ENCODE measurements around the gene MPHOSPH8.
"Not testable (repeated sequence)": the region's sequence is repeated elsewhere in the genome, so short reads cannot be mapped to it uniquely, and the experiment has no call there.

Gene MPHOSPH8

GRCh38 chr13:19680751-19681150, 47.3 kb downstream of the MPHOSPH8 start:
- Mint-ChIP-seq H3K27me3 (ENCODE audit: low read depth) (no peaks in the 10 kb centered on the region), H3K36me3 (ENCODE audit: low read depth) (peaks cover 34% of the 10 kb centered on the region), H3K4me3 (no peak overlapping the region), H3K27ac (no peak overlapping the region), H3K4me1 (peaks cover 11% of the 10 kb centered on the region), H3K9me3 (no peaks in the 10 kb centered on the region)
- no peak for TF ChIP-seq CTCF (IDR thresholded peaks at IDR 0.05; ENCODE audit: unreplicated experiment in 3 of 3)

- Mint-ChIP-seq H3K27me3 (ENCODE audit: low read depth) (no peaks in the 10 kb centered on the region), H3K27ac (no peak overlapping the region), H3K4me3 (no peak overlapping the region), H3K4me1 (peaks cover 11% of the 10 kb centered on the region), H3K36me3 (ENCODE audit: low read depth) (peaks cover 26% of the 10 kb centered on the region), H3K9me3 (no peaks in the 10 kb centered on the region)
- no peak for TF ChIP-seq CTCF (IDR thresholded peaks at IDR 0.05; ENCODE audit: unreplicated experiment in 3 of 3)
These were observed 48.1 kb downstream of the MPHOSPH8 start for GRCh38 chr13:19681517-19681916.

DNA sequence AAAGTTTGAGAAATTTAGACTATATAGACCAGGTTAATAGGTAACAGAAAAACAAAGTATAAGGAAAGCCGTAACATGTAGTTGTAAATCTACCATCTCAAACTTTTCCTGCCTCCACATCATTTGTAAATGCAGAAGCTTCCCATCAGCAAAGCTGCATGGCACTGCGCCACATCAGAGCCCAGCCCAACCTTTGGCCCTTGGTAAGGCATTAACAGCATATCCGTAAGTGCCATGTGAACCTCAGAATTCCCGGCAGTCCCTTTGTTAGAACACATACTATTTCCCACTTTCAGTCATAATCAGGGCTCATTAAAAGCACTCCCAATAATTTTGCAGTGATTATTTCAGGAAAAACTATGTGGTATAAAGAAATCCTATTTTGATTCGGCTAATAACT, 51.6 kb downstream of the MPHOSPH8 start:
- H3K4me1 Mint-ChIP-seq: peaks cover 11% of the 10 kb centered on the region
- TF ChIP-seq CTCF (IDR thresholded peaks at IDR 0.05; ENCODE audit: unreplicated experiment in 3 of 3): no peak
- H3K36me3 Mint-ChIP-seq (ENCODE audit: low read depth): peaks cover 4% of the 10 kb centered on the region
- H3K27ac Mint-ChIP-seq: peak overlapping the region; percentile 72 to 81 (median 80)
- H3K9me3 Mint-ChIP-seq: no peaks in the 10 kb centered on the region
- H3K27me3 Mint-ChIP-seq (ENCODE audit: low read depth): no peaks in the 10 kb centered on the region
- no peak overlapping the region for H3K4me3 Mint-ChIP-seq

DNA sequence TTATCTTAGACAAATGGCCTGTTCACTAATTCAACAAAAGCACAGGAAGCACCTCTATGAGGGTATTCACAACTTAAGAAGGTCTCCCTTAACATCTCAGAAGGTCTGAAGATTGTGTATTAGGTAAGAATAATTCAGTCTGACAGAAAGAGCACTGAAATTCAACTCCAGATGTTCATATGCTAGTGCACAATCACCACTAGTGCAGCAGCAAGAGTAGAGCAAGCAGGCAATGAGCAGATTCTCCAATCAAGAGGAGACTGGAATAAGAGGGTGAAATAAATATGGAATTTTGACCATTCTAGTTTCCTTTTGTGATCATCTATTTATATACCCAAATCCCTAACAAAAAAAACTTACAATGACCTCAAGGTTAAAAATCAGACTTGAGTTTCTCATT, 52.0 kb downstream of the MPHOSPH8 start:
- no peak for TF ChIP-seq CTCF (IDR thresholded peaks at IDR 0.05; ENCODE audit: unreplicated experiment in 3 of 3)
- Mint-ChIP-seq H3K27ac (peak overlapping the region; percentile 72 to 81 (median 80)), H3K4me1 (peaks cover 11% of the 10 kb centered on the region), H3K36me3 (ENCODE audit: low read depth) (peaks cover 4% of the 10 kb centered on the region), H3K27me3 (ENCODE audit: low read depth) (no peaks in the 10 kb centered on the region), H3K9me3 (no peaks in the 10 kb centered on the region), H3K4me3 (no peak overlapping the region)

- not testable (repeated sequence) for H3K9me3 Mint-ChIP-seq; H3K4me1 Mint-ChIP-seq; H3K27ac Mint-ChIP-seq; H3K27me3 Mint-ChIP-seq (ENCODE audit: low read depth); H3K4me3 Mint-ChIP-seq
- peaks cover 27% of the 10 kb centered on the region for H3K36me3 Mint-ChIP-seq (ENCODE audit: low read depth)
These were observed 58.0 kb downstream of the MPHOSPH8 start for GRCh38 chr13:19691447-19691846.

GRCh38 chr13:19695428-19695827, 62.0 kb downstream of the MPHOSPH8 start:
- Mint-ChIP-seq H3K4me1 (peaks cover 4% of the 10 kb centered on the region), H3K27me3 (ENCODE audit: low read depth) (no peaks in the 10 kb centered on the region), H3K36me3 (ENCODE audit: low read depth) (peaks cover 27% of the 10 kb centered on the region), H3K9me3 (no peaks in the 10 kb centered on the region), H3K27ac (no peak overlapping the region), H3K4me3 (no peak overlapping the region)
- no peak for TF ChIP-seq CTCF (IDR thresholded peaks at IDR 0.05; ENCODE audit: unreplicated experiment in 3 of 3)

Data from nephron (organoid).